OCI-LY7 (cell line): Measurements from ENCODE around the gene LILRA5. TPM values are rescaled to one million over a fixed set of nuclear protein-coding genes. Genes with fewer than 3 reads are reported as not detected.

ENCODE experiments used
- BruUV-seq: library from RNA; stranded (reverse); fragments of 400-500 nt; replicated peaks from 2 replicates; lab custom pipeline; 2021; lab: Mats Ljungman, UMichigan
- CTCF ChIA-PET: fragments of 300-600 bp; sonication (Branson Sonifier 250); formaldehyde crosslinking; loops from one replicate; lab custom pipeline; 2022; ENCODE audit warnings: antibody characterized with exemption; ENCODE audit not compliant: unreplicated experiment; lab: Charles Lee
- POLR2A ChIA-PET: fragments of 300-600 bp; sonication (Branson Sonifier 250); formaldehyde crosslinking; loops from one replicate; lab custom pipeline; 2022; ENCODE audit warnings: antibody characterized with exemption; lab: Charles Lee
- DNase-seq: peaks from one replicate; pipeline ENCODE4 v3.0.0-alpha.2; 2015; ENCODE audit warnings: low spot score
- H2AFZ ChIP-seq: fragments of 200-600 bp; sonication (generic), shearing (Covaris generic); 2 replicates; pipeline ENCODE4 v1.6.1; 2014; ENCODE audit warnings: mild to moderate bottlenecking, antibody characterized with exemption, low read length, moderate library complexity
- H3K27ac ChIP-seq: fragments of 200-600 bp; sonication (generic); 2 replicates; pipeline ENCODE4 v1.5.1; 2014; ENCODE audit warnings: mixed run types, low read depth, mild to moderate bottlenecking, moderate library complexity, low read length, inconsistent platforms; ENCODE audit not compliant: poor library complexity, severe bottlenecking
- H3K36me3 ChIP-seq: fragments of 200-600 bp; sonication (generic); 2 replicates; pipeline ENCODE4 v1.6.1; 2014; ENCODE audit warnings: mild to moderate bottlenecking, antibody characterized with exemption, low read length, moderate library complexity, mixed read lengths; ENCODE audit not compliant: insufficient read depth
- H3K4me1 ChIP-seq: fragments of 200-600 bp; sonication (generic); 2 replicates; pipeline ENCODE4 v1.5.1; 2014; ENCODE audit warnings: mild to moderate bottlenecking, low read length; ENCODE audit not compliant: insufficient read depth, poor library complexity, severe bottlenecking
- H3K4me2 ChIP-seq: fragments of 200-600 bp; sonication (generic); 2 replicates; pipeline ENCODE4 v1.6.1; 2014; ENCODE audit warnings: mild to moderate bottlenecking, low read length
- H3K4me3 ChIP-seq: fragments of 200-600 bp; sonication (generic); 2 replicates; pipeline ENCODE4 v1.5.1; 2014; ENCODE audit warnings: mild to moderate bottlenecking, low read depth, low read length; ENCODE audit not compliant: poor library complexity, severe bottlenecking
- H3K79me2 ChIP-seq: fragments of 200-600 bp; sonication (generic); 2 replicates; pipeline ENCODE4 v1.6.1; 2016; ENCODE audit warnings: low read depth, mild to moderate bottlenecking, low read length, moderate library complexity, mixed read lengths; ENCODE audit not compliant: insufficient read depth
- H3K9me2 ChIP-seq: fragments of 200-600 bp; sonication (generic); 2 replicates; pipeline ENCODE4 v1.6.1; 2016; ENCODE audit warnings: mild to moderate bottlenecking, low read length, mixed read lengths; ENCODE audit not compliant: insufficient read depth
- H3K9me3 ChIP-seq: fragments of 200-600 bp; sonication (generic); 2 replicates; pipeline ENCODE4 v1.6.1; 2014; ENCODE audit warnings: mild to moderate bottlenecking, mixed run types, low read length, mixed read lengths
- H4K20me1 ChIP-seq: fragments of 200-600 bp; sonication (generic); 2 replicates; pipeline ENCODE4 v1.6.1; 2014; ENCODE audit warnings: mild to moderate bottlenecking, antibody characterized with exemption, low read length, moderate library complexity, mixed read lengths; ENCODE audit not compliant: insufficient read depth
- EZH2phosphoT487 ChIP-seq: fragments of 200-600 bp; sonication (generic); IDR thresholded peaks from 2 replicates; pipeline ENCODE4 v1.6.1; 2018; ENCODE audit warnings: low read depth, borderline replicate concordance, mild to moderate bottlenecking, mixed run types, antibody characterized with exemption, low read length, moderate library complexity, mixed read lengths
- intact Hi-C: fragments of 100-400 bp; cut with micrococcal nuclease; formaldehyde crosslinking; loops from one replicate; pipeline ENCODE4 v1.10.0; 2022; ENCODE audit not compliant: unreplicated experiment
- total RNA-seq, 2 experiments: library from RNA; depleted of rRNA in 1 of 2; stranded (reverse); fragments of >200 nt in 1 of 2; shearing (Covaris generic) in 1 of 2; gene quantifications; 2 replicates each; pipeline ENCODE4 v1.2.3, GENCODE V29; 2014 to 2022
- TF ChIP-seq, protein P1 (sequence below): fragments of 200-600 bp; sonication (generic); conservative IDR thresholded peaks from 2 replicates; pipeline ENCODE4 v1.5.1; 2014; ENCODE audit warnings: mild to moderate bottlenecking, antibody characterized with exemption, low read length, moderate library complexity, mixed read lengths

LILRA5 gene
- total RNA-seq, 2 experiments from 2014 or later: not detected

DNA sequence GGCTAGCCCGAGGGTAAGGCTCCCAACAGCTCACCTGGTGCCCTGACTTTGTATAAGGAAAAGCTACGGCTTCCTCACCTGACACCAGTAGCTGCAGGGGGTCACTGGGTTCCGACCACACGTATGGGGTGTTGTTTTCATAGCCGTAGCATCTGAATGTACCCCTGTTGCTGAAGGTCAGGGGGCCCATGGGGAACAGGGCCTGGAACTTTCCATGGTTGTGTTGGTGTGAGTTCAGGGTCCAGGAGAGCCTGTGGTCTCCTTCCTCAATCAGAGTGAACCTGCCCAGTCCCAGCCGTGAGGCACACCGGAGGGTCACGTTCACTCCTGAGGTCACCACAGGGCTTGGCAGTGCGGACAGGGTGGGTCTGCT lies 24.9 kb upstream of the LILRA5 start:
- no peaks in the 10 kb centered on the region for H3K36me3 ChIP-seq
- intact Hi-C loops: no loop called here
- H3K27ac ChIP-seq: no peak overlapping the region
- no TSS peak for BruUV-seq
- H3K4me2 ChIP-seq: no peak overlapping the region
- DNase-seq: no peak
- ChIA-PET CTCF (no interaction called here), POLR2A (interaction anchor here (0.7 kb wide), 1 partner anchor 505 kb away, joined by 3 read pairs; no protein-coding TSS in a partner anchor)
- H3K4me3 ChIP-seq: no peak overlapping the region
- H3K79me2 ChIP-seq: no peaks in the 10 kb centered on the region
- no peaks in the 10 kb centered on the region for H3K9me2 ChIP-seq
- H4K20me1 ChIP-seq: no peaks in the 10 kb centered on the region
- H3K9me3 ChIP-seq: no peaks in the 10 kb centered on the region
- H3K4me1 ChIP-seq: peaks cover 4% of the 10 kb centered on the region
- no peak for TF ChIP-seq EZH2phosphoT487
- TF ChIP-seq, protein P1, sequence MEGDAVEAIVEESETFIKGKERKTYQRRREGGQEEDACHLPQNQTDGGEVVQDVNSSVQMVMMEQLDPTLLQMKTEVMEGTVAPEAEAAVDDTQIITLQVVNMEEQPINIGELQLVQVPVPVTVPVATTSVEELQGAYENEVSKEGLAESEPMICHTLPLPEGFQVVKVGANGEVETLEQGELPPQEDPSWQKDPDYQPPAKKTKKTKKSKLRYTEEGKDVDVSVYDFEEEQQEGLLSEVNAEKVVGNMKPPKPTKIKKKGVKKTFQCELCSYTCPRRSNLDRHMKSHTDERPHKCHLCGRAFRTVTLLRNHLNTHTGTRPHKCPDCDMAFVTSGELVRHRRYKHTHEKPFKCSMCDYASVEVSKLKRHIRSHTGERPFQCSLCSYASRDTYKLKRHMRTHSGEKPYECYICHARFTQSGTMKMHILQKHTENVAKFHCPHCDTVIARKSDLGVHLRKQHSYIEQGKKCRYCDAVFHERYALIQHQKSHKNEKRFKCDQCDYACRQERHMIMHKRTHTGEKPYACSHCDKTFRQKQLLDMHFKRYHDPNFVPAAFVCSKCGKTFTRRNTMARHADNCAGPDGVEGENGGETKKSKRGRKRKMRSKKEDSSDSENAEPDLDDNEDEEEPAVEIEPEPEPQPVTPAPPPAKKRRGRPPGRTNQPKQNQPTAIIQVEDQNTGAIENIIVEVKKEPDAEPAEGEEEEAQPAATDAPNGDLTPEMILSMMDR: no peak
- H2AFZ ChIP-seq: no peak overlapping the region

DNA sequence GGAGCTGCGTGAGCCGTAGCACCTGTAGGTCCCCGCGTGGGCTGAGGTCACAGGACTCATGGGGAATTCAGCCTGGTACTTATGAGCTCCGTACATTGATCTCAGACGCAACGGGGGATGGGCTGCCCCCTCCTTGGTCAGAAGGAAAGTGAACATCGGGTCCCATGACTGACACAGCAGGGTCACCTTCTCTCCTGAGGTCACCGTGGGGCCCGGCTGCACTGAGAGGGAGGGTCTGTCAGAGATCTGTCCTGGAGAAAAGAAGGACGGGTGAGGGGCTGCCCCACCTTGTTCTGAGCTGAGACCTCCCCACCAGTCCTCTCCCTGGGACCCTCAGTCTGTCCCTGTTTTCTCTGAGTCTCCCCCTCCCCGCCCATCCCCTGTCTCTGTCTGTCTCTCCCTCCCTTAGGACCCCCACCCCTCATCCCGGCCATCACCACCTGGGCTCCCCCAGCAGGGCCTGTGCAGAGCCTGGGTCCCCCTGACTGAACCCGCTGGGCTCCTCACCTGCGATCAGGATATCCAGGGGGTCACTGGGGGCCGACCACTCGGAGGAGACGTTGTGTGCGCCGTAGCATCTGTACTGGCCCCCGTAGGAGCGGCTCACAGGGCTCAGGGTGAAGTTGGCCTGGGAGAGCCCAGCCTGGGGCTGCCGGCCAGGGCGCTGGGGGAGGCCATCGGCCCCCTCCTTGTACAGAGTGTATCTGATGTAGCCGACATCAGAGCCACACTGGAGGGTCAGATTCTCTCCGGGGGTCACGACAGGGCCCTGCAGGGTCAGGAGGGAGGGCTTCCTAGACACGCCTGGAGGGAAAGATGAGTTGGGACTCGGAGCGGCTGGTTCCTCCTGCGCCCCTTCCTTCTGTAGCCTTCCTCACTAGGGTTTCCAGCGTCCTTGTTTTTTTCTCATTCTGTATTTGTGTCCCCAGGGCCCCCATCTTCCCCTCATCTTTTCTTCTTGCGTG lies 24.2 kb upstream of the LILRA5 start:
- Histone ChIP-seq H3K36me3 (no peaks in the 10 kb centered on the region), H3K9me3 (no peaks in the 10 kb centered on the region), H3K27ac (no peak overlapping the region), H3K4me2 (no peak overlapping the region), H4K20me1 (no peaks in the 10 kb centered on the region), H3K4me1 (peaks cover 4% of the 10 kb centered on the region), H2AFZ (no peak overlapping the region), H3K79me2 (no peaks in the 10 kb centered on the region), H3K9me2 (no peaks in the 10 kb centered on the region), H3K4me3 (no peak overlapping the region)
- TF ChIP-seq, protein P1: no peak
- TF ChIP-seq EZH2phosphoT487: no peak
- DNase-seq: no peak
- POLR2A ChIA-PET: interaction anchor here (0.7 kb wide), 1 partner anchor 504 kb away, joined by 3 read pairs; no protein-coding TSS in a partner anchor
- BruUV-seq: no TSS peak
- intact Hi-C loops: no loop called here
- CTCF ChIA-PET: no interaction called here
